ENCODE results near the gene SCRN1.

Gene SCRN1

GRCh38 chr7:30003098-30003497, 13.5 kb upstream of the SCRN1 start:
- no peak for DNase-seq

GRCh38 chr7:30001998-30002397, 12.4 kb upstream of the SCRN1 start:
- no peak for DNase-seq

- no peak for DNase-seq
Measured at GRCh38 chr7:29998489-29998888, 8.9 kb upstream of the SCRN1 start.

- DNase-seq, result no peak
Measured at GRCh38 chr7:29996321-29996720, 6.7 kb upstream of the SCRN1 start.

GRCh38 chr7:29995652-29996051, 6.1 kb upstream of the SCRN1 start:
- no peak for DNase-seq

- DNase-seq, result no peak
Measured at GRCh38 chr7:29993140-29993539, 3.5 kb upstream of the SCRN1 start.

GRCh38 chr7:29991937-29992336, 2.3 kb upstream of the SCRN1 start:
- no peak for DNase-seq

GRCh38 chr7:29990931-29991330, 1.3 kb upstream of the SCRN1 start:
- DNase-seq, result no peak

DNA sequence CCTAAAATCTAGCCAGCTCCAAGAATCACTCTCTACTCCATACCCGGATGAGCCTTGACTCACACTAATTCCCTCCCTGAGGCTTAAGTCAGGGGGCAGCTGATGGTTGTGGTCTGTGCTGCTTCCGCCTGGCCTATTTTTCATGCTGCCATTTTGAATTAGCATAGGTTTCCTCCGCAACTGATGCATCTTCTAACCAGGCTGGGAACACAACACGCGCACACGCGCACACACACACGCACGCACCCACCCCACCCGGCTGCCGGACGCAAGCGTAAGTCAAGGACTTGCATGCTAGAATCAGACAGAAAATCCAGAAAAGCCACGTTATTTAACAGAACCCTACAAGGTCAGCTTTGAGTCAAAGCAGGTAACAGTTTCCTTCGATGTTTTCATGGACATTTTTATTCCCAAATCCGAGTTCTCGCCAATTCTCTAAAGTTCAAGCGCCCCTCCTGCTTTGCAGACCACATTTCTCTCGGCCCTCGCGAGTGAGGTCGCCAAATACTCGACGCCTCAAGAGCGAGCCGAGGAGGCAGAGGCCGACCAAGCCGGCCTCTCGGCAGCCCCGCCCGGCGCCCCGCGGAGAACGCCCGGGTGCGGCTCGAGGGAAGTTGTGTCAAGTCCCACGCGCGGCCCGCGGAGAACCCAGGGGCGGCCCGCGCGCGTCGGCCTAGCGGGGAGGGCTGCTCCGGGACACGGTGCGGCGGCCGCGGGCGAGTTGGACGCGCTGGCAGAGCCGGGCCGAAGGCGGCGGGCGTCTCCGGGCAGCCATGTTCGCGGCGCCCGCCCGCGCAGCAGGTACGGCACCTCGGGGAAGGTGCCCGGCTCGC, 961 bp downstream of the SCRN1 start:
- no peak for DNase-seq

- DNase-seq, result no peak
Measured at GRCh38 chr7:29987811-29988317, 1.7 kb downstream of the SCRN1 start.

DNA sequence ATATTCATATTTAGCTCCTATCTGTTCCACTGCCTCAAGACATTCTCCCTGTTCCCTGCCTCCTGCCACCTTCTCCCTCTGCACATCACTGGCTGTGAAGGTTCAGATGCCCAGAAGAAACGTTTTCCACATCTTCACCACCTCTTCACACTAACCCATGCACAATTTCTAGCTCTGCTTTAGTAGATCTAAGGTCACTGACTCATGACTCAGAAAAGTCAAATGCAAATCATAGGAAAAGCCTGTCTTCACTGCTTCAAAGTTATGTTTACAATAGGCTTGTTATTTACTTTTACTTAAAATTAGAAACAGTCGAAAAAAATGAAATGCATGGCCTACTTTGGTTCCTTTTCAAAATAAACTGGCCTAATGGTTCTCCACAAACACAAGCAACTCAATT, 2.5 kb downstream of the SCRN1 start:
- DNase-seq, result no peak

DNA sequence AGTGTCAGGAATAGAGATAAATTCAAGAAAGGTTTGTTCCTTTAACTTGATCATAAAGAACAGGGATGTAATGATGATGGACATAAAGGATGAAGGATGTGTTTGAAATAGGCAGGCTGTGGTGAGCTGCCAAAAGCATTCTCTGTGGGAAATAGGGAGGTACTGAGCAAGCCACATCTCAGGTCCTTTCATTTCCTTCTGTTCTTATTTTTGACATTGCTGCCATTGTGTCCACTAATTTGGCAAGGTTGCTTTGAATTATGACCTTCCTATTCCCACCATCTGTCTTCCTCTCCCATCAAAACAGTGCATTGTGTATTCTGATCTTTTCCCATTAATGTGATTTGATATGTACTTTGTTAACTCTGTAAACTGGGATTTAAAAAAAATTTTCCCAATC, 9.4 kb downstream of the SCRN1 start:
- no peak for DNase-seq

DNA sequence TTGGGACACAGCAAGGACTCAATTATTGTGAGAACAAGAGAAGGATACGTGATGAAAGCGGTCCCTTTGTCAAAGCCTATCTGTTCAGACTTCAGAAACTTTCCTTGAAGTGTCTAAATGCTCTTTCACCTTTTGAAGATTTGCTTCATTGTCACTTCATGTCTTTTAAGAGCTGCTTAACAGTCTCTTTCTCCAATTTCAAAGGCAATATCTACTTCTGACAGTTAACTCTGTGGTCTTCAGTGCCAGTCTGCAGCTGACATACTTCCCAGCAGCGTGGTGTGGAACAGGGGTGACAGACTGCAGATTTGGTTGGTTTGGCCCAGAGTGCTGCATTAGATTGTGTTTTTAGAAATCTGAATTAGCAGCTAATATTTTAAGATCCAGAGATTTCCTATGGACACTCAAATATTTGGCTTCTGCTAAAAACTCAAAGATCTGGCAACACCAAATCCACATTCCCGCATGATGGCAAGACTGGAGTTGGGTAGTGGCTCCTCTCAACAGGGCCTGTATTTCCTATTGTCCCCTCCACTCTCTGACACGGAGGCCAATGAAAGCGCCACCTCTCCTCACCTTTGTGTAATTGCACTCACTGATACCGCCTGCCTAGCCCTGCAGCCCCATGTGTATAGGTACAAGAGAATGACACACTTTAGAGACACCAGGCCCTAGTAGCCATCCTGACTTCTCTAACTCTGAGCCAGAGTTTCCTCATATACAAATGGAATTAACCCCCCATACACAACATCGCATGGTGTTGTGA, 11.5 kb downstream of the SCRN1 start:
- DNase-seq, result peak; percentile 4

DNA sequence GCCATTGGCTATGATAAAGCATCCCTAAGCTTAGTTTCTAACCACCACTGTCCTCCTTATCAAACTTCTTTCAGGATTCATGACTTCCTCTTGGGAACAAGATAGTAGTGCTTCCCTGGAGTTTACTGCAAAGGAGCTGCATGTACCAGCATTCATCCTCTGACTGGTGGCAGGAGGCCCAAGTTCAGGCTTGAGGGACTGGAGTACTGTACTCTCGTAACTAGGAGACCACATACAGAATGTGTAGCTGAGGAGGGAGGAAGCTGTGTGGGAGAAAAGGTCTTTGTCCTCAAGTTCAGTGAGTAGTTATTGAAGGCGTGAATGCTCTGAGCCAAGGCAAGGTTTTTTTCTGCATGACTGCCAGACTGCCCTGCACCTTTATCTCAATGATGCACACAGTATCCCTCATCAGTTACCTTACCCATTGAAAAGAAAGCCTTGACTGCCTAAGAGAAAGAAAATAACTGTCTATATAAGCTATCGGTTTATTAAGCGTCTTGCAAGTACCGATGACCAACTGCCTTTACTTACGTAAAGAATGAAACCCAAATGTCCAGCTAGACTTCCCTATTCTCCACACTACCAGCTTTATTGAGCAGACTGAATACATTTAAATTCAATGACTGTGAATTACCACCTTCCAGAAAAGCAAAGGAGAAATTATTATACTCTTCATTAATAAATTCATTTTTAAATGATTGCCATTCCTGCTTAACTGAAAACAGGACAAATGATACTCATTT, 12.8 kb downstream of the SCRN1 start:
- DNase-seq, result no peak

DNA sequence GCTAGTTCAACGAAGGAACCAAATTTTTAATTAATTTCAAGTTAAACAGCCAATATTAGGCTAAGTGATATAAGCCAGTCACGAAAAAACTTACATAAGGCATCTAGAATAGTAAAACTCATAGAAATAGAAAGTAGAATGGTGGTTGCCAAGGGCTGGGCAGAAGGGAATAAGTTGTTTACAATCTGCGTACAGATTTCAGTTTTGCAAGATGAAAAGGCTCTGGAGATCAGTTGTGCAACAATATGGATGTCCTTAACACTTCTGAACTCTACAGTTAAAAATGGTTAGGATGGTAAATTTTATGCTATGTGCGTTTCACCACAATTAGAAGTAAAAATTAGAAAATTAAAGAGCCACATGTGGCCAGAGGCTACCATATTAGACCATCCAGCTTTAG, 13.3 kb downstream of the SCRN1 start:
- DNase-seq, result no peak

DNA sequence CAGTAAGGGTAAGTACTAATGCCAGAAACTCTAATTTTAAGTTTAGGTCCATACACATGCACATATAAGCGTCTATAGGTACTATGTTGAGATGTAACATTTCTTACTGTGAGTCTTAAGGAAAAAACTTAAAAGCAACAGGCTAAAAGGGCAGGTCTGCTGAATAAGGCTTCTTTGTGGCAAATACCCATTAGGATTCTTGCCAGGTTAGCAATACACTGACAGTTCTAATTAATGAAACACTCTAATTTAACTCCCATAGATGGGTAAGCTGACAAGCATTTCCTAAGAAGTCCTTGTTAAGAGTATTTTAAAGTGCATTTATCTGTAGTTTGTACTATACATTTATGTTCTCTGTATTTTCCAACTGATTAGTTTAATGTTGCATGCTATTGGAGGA, 14.0 kb downstream of the SCRN1 start:
- DNase-seq, result no peak

- no peak for DNase-seq
Measured at GRCh38 chr7:29974286-29974685, 15.3 kb downstream of the SCRN1 start.

DNA sequence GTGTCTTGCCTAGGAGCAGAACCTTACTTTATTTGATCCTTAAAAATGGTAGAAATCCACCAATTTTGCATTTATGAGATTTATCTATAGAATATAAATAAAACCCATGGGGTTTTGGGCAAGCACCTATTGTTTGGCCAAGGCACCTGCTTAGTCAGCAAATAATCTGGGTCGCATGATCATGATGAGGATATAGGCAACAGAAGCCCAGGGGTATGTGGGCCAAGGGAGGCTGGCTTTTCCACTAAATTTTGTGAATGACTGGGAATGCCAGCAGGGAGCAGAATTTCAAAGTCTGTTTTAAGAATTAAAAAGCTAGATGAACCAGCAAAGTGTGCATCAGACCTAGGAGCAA, 17.3 kb downstream of the SCRN1 start:
- DNase-seq, result no peak

DNA sequence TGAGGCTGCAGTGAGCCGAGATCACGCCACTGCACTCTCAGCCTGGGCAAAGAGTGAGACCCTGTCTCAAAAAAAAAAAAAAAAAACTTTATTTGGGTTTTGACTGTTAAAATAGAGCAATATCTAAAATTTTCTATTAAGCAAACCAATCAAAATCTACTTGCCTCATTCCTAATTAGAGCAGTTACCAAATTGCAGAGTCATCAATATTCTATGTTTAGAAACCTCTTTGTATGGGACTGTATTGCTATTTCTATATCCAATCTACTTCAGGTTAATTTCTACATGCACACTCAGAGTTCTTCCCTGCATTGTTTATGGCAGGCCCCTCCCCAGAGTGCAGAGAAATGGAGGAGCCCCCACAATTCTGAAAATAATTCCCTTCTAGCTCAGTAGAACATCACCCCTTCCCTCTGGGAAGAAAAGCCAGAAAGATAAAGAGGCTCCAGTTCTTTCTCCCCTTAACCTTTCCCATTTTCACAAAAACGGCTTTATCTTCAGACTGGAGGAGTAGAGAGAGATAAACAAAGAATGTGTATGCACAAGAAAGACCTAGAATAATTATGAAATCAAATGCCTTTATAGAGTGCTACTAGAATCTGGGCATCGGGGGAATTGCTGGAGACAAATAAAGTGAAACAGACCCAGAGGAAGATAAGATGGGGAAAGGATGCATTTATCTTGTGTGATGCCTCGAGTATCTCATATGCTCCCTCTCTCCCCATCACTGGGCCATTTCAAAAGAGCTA, 17.9 kb downstream of the SCRN1 start:
- no peak for DNase-seq

GRCh38 chr7:29970158-29970557, 19.4 kb downstream of the SCRN1 start:
- DNase-seq, result no peak

- DNase-seq, result no peak
Measured at GRCh38 chr7:29969738-29970137, 19.9 kb downstream of the SCRN1 start.

- DNase-seq, result no peak
Measured at GRCh38 chr7:29968683-29969395, 20.8 kb downstream of the SCRN1 start.

Data from OCI-M1 (cell line).